Esophagus squamous epithelium (tissue), 4 donors: ENCODE data around the gene C1orf198.

Experiments used
- CTCF ChIP-seq, 6 experiments: fragments of 450-650 bp in 4 of 6; fragments of 200-600 bp in 2 of 6; sonication (generic) in 2 of 6; IDR thresholded peaks; one replicate each; pipeline ENCODE4 v1.5.1; 2016 to 2019; ENCODE audit warnings: antibody characterized with exemption in 6 of 6, mild to moderate bottlenecking in 4 of 6, moderate library complexity in 4 of 6
- POLR2A ChIP-seq, 4 donors: fragments of 450-650 bp; IDR thresholded peaks; one replicate each; pipeline ENCODE4 v1.6.1; 2017; ENCODE audit warnings: antibody characterized with exemption in 4 of 4, mild to moderate bottlenecking in 4 of 4, moderate library complexity in 3 of 4

- no peak for TF ChIP-seq CTCF (IDR thresholded peaks at IDR 0.05)
- no peak for TF ChIP-seq POLR2A (IDR thresholded peaks at IDR 0.05)
These were observed 36.5 kb downstream of the C1orf198 start for GRCh38 chr1:230831771-230832170.
